NCI-H345 (cell line): ENCODE measurements around the gene CELSR2.
A peak's percentile ranks its signal among the peaks of the same experiment; 100 is the strongest.

Experiments used
- DNase-seq: peaks from one replicate; lab custom pipeline; 2025; lab: John Stamatoyannopoulos, UW

The CELSR2 gene

GRCh38 chr1:109263597-109264378 is 14.4 kb downstream of the CELSR2 start:
- DNase-seq: peak; percentile 44

- no peak for DNase-seq
Observed at GRCh38 chr1:109264379-109264755, 15.0 kb downstream of the CELSR2 start.

GRCh38 chr1:109265016-109265415 is 15.7 kb downstream of the CELSR2 start:
- no peak for DNase-seq

GRCh38 chr1:109265741-109266330 is 16.5 kb downstream of the CELSR2 start:
- no peak for DNase-seq

- no peak for DNase-seq
Observed at GRCh38 chr1:109266965-109267364, 17.6 kb downstream of the CELSR2 start.

- no peak for DNase-seq
Observed at GRCh38 chr1:109267743-109268300, 18.5 kb downstream of the CELSR2 start.

GRCh38 chr1:109268431-109269211 is 19.3 kb downstream of the CELSR2 start:
- DNase-seq: no peak

GRCh38 chr1:109269212-109269980 is 20.1 kb downstream of the CELSR2 start:
- DNase-seq: no peak

- DNase-seq: no peak
Observed at GRCh38 chr1:109269981-109270622, 20.8 kb downstream of the CELSR2 start.

GRCh38 chr1:109270623-109271317 is 21.4 kb downstream of the CELSR2 start:
- DNase-seq: no peak

- no peak for DNase-seq
Observed at GRCh38 chr1:109271458-109271857, 22.1 kb downstream of the CELSR2 start.

- DNase-seq: no peak
Observed at GRCh38 chr1:109272021-109272799, 22.9 kb downstream of the CELSR2 start.

- no peak for DNase-seq
Observed at GRCh38 chr1:109272831-109273547, 23.6 kb downstream of the CELSR2 start.

GRCh38 chr1:109273570-109274288 is 24.4 kb downstream of the CELSR2 start:
- DNase-seq: no peak

- DNase-seq: peak; percentile 56
Observed at GRCh38 chr1:109274533-109275476, 25.5 kb downstream of the CELSR2 start.

GRCh38 chr1:109275706-109276345 is 26.5 kb downstream of the CELSR2 start:
- no peak for DNase-seq
